CD4-positive, alpha-beta T cell treated with Interleukin-1 beta for 1 hour (primary cell): ENCODE results near the gene CAMKK1.

ENCODE experiments used
- DNase-seq, 2 donors: peaks; one replicate each; pipeline ENCODE4 v3.0.0-alpha.2; 2020 to 2022

The CAMKK1 gene

GRCh38 chr17:3895354-3895753 lies 2.5 kb upstream of the CAMKK1 start:
- no peak for DNase-seq

- no peak for DNase-seq
Observed at GRCh38 chr17:3894911-3895343, 2.1 kb upstream of the CAMKK1 start.

GRCh38 chr17:3894188-3894587 lies 1.3 kb upstream of the CAMKK1 start:
- DNase-seq, result no peak

- no peak for DNase-seq
Observed at GRCh38 chr17:3893720-3894116, 865 bp upstream of the CAMKK1 start.

GRCh38 chr17:3892095-3892998 lies 506 bp downstream of the CAMKK1 start:
- peak; percentile 84 to 87 for DNase-seq

GRCh38 chr17:3891626-3892094 lies 1.2 kb downstream of the CAMKK1 start:
- no peak for DNase-seq

GRCh38 chr17:3890878-3891219 lies 2.0 kb downstream of the CAMKK1 start:
- DNase-seq, result no peak

GRCh38 chr17:3890082-3890877 lies 2.6 kb downstream of the CAMKK1 start:
- peak in 1 of 2 donors; percentile 35 for DNase-seq

- DNase-seq, result no peak
Observed at GRCh38 chr17:3889325-3890012, 3.4 kb downstream of the CAMKK1 start.

- DNase-seq, result no peak
Observed at GRCh38 chr17:3888343-3889171, 4.3 kb downstream of the CAMKK1 start.

- DNase-seq, result no peak
Observed at GRCh38 chr17:3887804-3888203, 5.0 kb downstream of the CAMKK1 start.

GRCh38 chr17:3887394-3887793 lies 5.5 kb downstream of the CAMKK1 start:
- no peak for DNase-seq

- peak; percentile 18 to 48 for DNase-seq
Observed at GRCh38 chr17:3886776-3887175, 6.1 kb downstream of the CAMKK1 start.

- no peak for DNase-seq
Observed at GRCh38 chr17:3885970-3886369, 6.9 kb downstream of the CAMKK1 start.

- DNase-seq, result no peak
Observed at GRCh38 chr17:3885271-3885670, 7.6 kb downstream of the CAMKK1 start.

- no peak for DNase-seq
Observed at GRCh38 chr17:3884188-3884587, 8.7 kb downstream of the CAMKK1 start.

GRCh38 chr17:3882276-3882675 lies 10.6 kb downstream of the CAMKK1 start:
- no peak for DNase-seq

GRCh38 chr17:3880983-3881382 lies 11.9 kb downstream of the CAMKK1 start:
- no peak for DNase-seq

GRCh38 chr17:3879591-3880417 lies 13.0 kb downstream of the CAMKK1 start:
- DNase-seq, result no peak

GRCh38 chr17:3879186-3879585 lies 13.7 kb downstream of the CAMKK1 start:
- no peak for DNase-seq

GRCh38 chr17:3877220-3877619 lies 15.6 kb downstream of the CAMKK1 start:
- DNase-seq, result no peak
